Ishikawa (cell line): ENCODE measurements around the gene HASPIN.

Experiments
- CREB1 ChIP-seq: IDR thresholded peaks from 2 replicates; pipeline ENCODE4 v1.6.1; 2012; ENCODE audit warnings: low read depth
- EGR1 ChIP-seq: IDR thresholded peaks from 2 replicates; pipeline ENCODE4 v1.6.1; 2012
- EP300 ChIP-seq: IDR thresholded peaks from 2 replicates; pipeline ENCODE4 v1.6.1; 2012; ENCODE audit warnings: borderline replicate concordance
- FOXM1 ChIP-seq: IDR thresholded peaks from 2 replicates; pipeline ENCODE4 v1.6.1; 2012; ENCODE audit warnings: low read depth, borderline replicate concordance
- RAD21 ChIP-seq: IDR thresholded peaks from 2 replicates; pipeline ENCODE4 v1.6.1; 2012; ENCODE audit warnings: low read depth
- TAF1 ChIP-seq: IDR thresholded peaks from 2 replicates; pipeline ENCODE4 v1.6.1; 2012; ENCODE audit warnings: low read depth, mild to moderate bottlenecking
- TEAD4 ChIP-seq: IDR thresholded peaks from 2 replicates; pipeline ENCODE4 v1.6.1; 2012
- ZBTB7A ChIP-seq: IDR thresholded peaks from 2 replicates; pipeline ENCODE4 v1.6.1; 2012; ENCODE audit warnings: low read depth
- TF ChIP-seq, protein P1 (sequence below): IDR thresholded peaks from 2 replicates; pipeline ENCODE4 v1.6.1; 2012
- TF ChIP-seq, protein P2 (sequence below): IDR thresholded peaks from 2 replicates; pipeline ENCODE4 v1.6.1; 2012

DNA sequence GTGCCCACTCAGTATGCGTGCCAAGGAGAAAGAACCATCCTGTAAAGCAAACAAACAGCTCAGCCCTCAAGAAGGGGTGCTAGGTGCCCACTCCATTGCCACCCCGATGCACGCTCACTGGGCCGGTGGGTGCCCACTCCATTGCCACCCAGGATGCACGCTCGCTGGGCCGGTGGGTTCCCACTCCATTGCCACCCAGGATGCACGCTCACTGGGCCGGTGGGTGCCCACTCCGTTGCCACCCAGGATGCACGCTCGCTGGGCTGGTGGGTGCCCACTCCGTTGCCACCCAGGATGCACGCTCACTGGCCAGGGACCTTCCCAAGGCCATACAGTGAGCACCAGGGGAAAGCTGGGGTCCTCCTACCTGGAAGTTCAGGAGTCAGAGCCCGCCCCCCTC, 28.1 kb downstream of the HASPIN start:
- no peak for TF ChIP-seq EP300
- TF ChIP-seq, protein P1, sequence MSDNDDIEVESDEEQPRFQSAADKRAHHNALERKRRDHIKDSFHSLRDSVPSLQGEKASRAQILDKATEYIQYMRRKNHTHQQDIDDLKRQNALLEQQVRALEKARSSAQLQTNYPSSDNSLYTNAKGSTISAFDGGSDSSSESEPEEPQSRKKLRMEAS: no peak
- no peak for TF ChIP-seq EGR1
- TF ChIP-seq TAF1: no peak
- TF ChIP-seq RAD21: no peak
- TF ChIP-seq FOXM1: no peak
- TF ChIP-seq CREB1: no peak
- TF ChIP-seq, protein P2, sequence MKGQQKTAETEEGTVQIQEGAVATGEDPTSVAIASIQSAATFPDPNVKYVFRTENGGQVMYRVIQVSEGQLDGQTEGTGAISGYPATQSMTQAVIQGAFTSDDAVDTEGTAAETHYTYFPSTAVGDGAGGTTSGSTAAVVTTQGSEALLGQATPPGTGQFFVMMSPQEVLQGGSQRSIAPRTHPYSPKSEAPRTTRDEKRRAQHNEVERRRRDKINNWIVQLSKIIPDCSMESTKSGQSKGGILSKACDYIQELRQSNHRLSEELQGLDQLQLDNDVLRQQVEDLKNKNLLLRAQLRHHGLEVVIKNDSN: no peak
- no peak for TF ChIP-seq ZBTB7A
- no peak for TF ChIP-seq TEAD4
